H1 (cell line): ENCODE data around the gene LTBP1. TPM values are rescaled to one million over a fixed set of nuclear protein-coding genes. Genes with fewer than 3 reads are reported as not detected.

ENCODE experiments used
- CTCF ChIA-PET: fragments of 300-600 bp; sonication (Branson Sonifier 250); formaldehyde crosslinking; loops from one replicate; lab custom pipeline; 2021; ENCODE audit not compliant: partially characterized antibody; lab: Charles Lee
- POLR2A ChIA-PET: fragments of 300-600 bp; sonication (Branson Sonifier 250); formaldehyde crosslinking; loops from one replicate; lab custom pipeline; 2021; ENCODE audit warnings: inconsistent platforms; ENCODE audit not compliant: partially characterized antibody; lab: Charles Lee
- DNase-seq, 2 experiments: peaks; one replicate each; pipeline versions ENCODE4 v3.0.0 to v3.0.0-alpha.2; 2010 to 2022; ENCODE audit warnings: low spot score in 2 of 2, low read depth in 1 of 2, mixed read lengths in 1 of 2
- FAIRE-seq: peaks from 2 replicates; lab custom pipeline; 2011; peaks lifted over from hg19 to GRCh38; lab: Jason Lieb, UNC
- H2AFZ ChIP-seq: 2 replicates; pipeline ENCODE4 v1.8.1; 2012; ENCODE audit warnings: low read length, inconsistent platforms
- H2AK5ac ChIP-seq: 2 replicates; pipeline ENCODE4 v1.6.1; 2013; ENCODE audit warnings: low read depth, low read length
- H2BK120ac ChIP-seq: replicated peaks from 2 replicates; pipeline ENCODE3; 2013; ENCODE audit warnings: low read depth, low read length, inconsistent platforms
- H2BK12ac ChIP-seq: 2 replicates; pipeline ENCODE4 v1.6.1; 2013; ENCODE audit warnings: low read depth, low read length
- H2BK15ac ChIP-seq: 2 replicates; pipeline ENCODE4 v1.6.1; 2013; ENCODE audit warnings: low read length
- H2BK20ac ChIP-seq: 2 replicates; pipeline ENCODE4 v1.6.1; 2013; ENCODE audit warnings: low read length
- H2BK5ac ChIP-seq: 2 replicates; pipeline ENCODE4 v1.6.1; 2013; ENCODE audit warnings: low read depth, low read length
- H3K14ac ChIP-seq: 2 replicates; pipeline ENCODE4 v1.6.1; 2013; ENCODE audit warnings: inconsistent platforms; ENCODE audit not compliant: insufficient read length
- H3K18ac ChIP-seq: 2 replicates; pipeline ENCODE4 v1.6.1; 2013; ENCODE audit warnings: low read length; ENCODE audit errors: extremely low read depth
- H3K23ac ChIP-seq: 2 replicates; pipeline ENCODE4 v1.6.1; 2013; ENCODE audit warnings: inconsistent platforms; ENCODE audit not compliant: insufficient read length
- H3K23me2 ChIP-seq: 2 replicates; pipeline ENCODE4 v1.6.1; 2013; ENCODE audit warnings: low read depth, low read length
- H3K27ac ChIP-seq: 2 replicates; pipeline ENCODE4 v1.6.1; 2011; ENCODE audit warnings: low read depth, low read length, inconsistent platforms
- H3K27me3 ChIP-seq, 4 experiments: replicated peaks in 1 of 4; 1 replicate in 1 of 4; 2 replicates in 3 of 4; pipeline versions ENCODE4 v1.6.1 to v1.8.1; 2011 to 2013; ENCODE audit warnings: low read length in 3 of 4, mild to moderate bottlenecking in 3 of 4, inconsistent platforms in 2 of 4, mixed read lengths in 2 of 4, moderate library complexity in 1 of 4; ENCODE audit not compliant: control insufficient read depth in 3 of 4, insufficient read depth in 3 of 4; ENCODE audit errors: extremely low read depth in 1 of 4
- H3K36me3 ChIP-seq, 4 experiments: 2 replicates each; pipeline versions ENCODE4 v1.6.1 to v1.8.1; 2011 to 2013; ENCODE audit warnings: mild to moderate bottlenecking in 4 of 4, low read length in 3 of 4, moderate library complexity in 2 of 4, control low read depth in 1 of 4, inconsistent platforms in 1 of 4; ENCODE audit not compliant: insufficient read depth in 4 of 4, control insufficient read depth in 2 of 4
- H3K4ac ChIP-seq: replicated peaks from 2 replicates; pipeline ENCODE3; 2013; ENCODE audit warnings: low read length, low read depth, mixed read lengths, inconsistent platforms; ENCODE audit not compliant: insufficient read length
- H3K4me1 ChIP-seq, 4 experiments: replicated peaks in 1 of 4; 1 replicate in 1 of 4; 2 replicates in 3 of 4; pipeline versions ENCODE4 v1.6.1 to v1.8.1; 2011 to 2013; ENCODE audit warnings: low read length in 3 of 4, inconsistent platforms in 2 of 4, mixed read lengths in 1 of 4; ENCODE audit not compliant: insufficient read depth in 4 of 4, control insufficient read depth in 3 of 4
- H3K4me2 ChIP-seq, 2 experiments: 2 replicates each; pipeline versions ENCODE4 v1.6.1 to v1.8.1; 2011 to 2013; ENCODE audit warnings: low read depth in 2 of 2, low read length in 2 of 2, control low read depth in 1 of 2, inconsistent platforms in 1 of 2, mild to moderate bottlenecking in 1 of 2; ENCODE audit not compliant: insufficient read depth in 1 of 2
- H3K4me3 ChIP-seq, 4 experiments: fragments of 200-600, 300-600 bp in 1 of 4; sonication (generic), shearing (Covaris generic), sonication (Bioruptor Twin) in 1 of 4; 2 replicates each; pipeline versions ENCODE4 v1.5.1 to v1.8.1; 2011 to 2016; ENCODE audit warnings: low read length in 4 of 4, low read depth in 3 of 4, control low read depth in 2 of 4, inconsistent platforms in 2 of 4, mild to moderate bottlenecking in 2 of 4, mixed read lengths in 1 of 4, moderate library complexity in 1 of 4; ENCODE audit not compliant: insufficient read depth in 2 of 4; ENCODE audit errors: extremely low read depth in 1 of 4
- H3K56ac ChIP-seq: replicated peaks from 2 replicates; pipeline ENCODE3; 2013; ENCODE audit warnings: low read depth, mild to moderate bottlenecking, mixed read lengths, low read length, inconsistent platforms; ENCODE audit not compliant: insufficient read length
- H3K79me1 ChIP-seq: 2 replicates; pipeline ENCODE4 v1.6.1; 2013; ENCODE audit warnings: low read depth, low read length, control low read depth
- H3K79me2 ChIP-seq, 2 experiments: 2 replicates each; pipeline versions ENCODE4 v1.6.1 to v1.8.1; 2012 to 2013; ENCODE audit warnings: low read length in 2 of 2, mild to moderate bottlenecking in 2 of 2, inconsistent platforms in 1 of 2; ENCODE audit not compliant: insufficient read depth in 2 of 2, control insufficient read depth in 1 of 2
- H3K9ac ChIP-seq, 4 experiments: replicated peaks in 1 of 4; 1 replicate in 1 of 4; 2 replicates in 3 of 4; pipeline versions ENCODE4 v1.6.1 to v1.8.1; 2011 to 2013; ENCODE audit warnings: low read depth in 3 of 4, low read length in 3 of 4, control low read depth in 2 of 4, mild to moderate bottlenecking in 2 of 4, moderate library complexity in 2 of 4, inconsistent platforms in 1 of 4; ENCODE audit errors: extremely low read depth in 1 of 4
- H3K9me3 ChIP-seq, 2 experiments: 2 replicates each; pipeline versions ENCODE4 v1.6.1 to v1.8.1; 2012 to 2013; ENCODE audit warnings: mild to moderate bottlenecking in 2 of 2, moderate library complexity in 2 of 2, control low read depth in 1 of 2, inconsistent platforms in 1 of 2, low read depth in 1 of 2, low read length in 1 of 2, mixed read lengths in 1 of 2; ENCODE audit not compliant: insufficient read depth in 2 of 2
- H4K20me1 ChIP-seq, 2 experiments: replicated peaks in 1 of 2; 2 replicates each; pipeline versions ENCODE3 to v1.8.1; 2011 to 2013; ENCODE audit warnings: inconsistent platforms in 2 of 2, low read length in 2 of 2, mild to moderate bottlenecking in 1 of 2; ENCODE audit not compliant: insufficient read depth in 2 of 2, control insufficient read depth in 1 of 2
- H4K5ac ChIP-seq: 2 replicates; pipeline ENCODE4 v1.6.1; 2013; ENCODE audit warnings: low read length, low read depth, mixed read lengths, inconsistent platforms; ENCODE audit not compliant: insufficient read length
- H4K8ac ChIP-seq: 2 replicates; pipeline ENCODE4 v1.8.0; 2013; ENCODE audit warnings: mild to moderate bottlenecking, moderate library complexity, low read length, inconsistent platforms; ENCODE audit not compliant: insufficient read depth; ENCODE audit errors: extremely low read depth
- H4K91ac ChIP-seq: replicated peaks from 2 replicates; pipeline ENCODE3; 2013; ENCODE audit warnings: low read length, mixed read lengths, inconsistent platforms; ENCODE audit not compliant: insufficient read length
- BCL11A ChIP-seq, 2 experiments: IDR thresholded peaks; one replicate each; pipeline ENCODE4 v1.6.1; 2011; ENCODE audit warnings: low read depth in 2 of 2, low read length in 2 of 2, mild to moderate bottlenecking in 2 of 2
- CHD1 ChIP-seq: IDR thresholded peaks from 2 replicates; pipeline ENCODE4 v1.6.1; 2012; ENCODE audit warnings: low read depth, low read length, improper control_type of control experiment
- FOSL1 ChIP-seq: IDR thresholded peaks from 2 replicates; pipeline ENCODE4 v1.6.1; 2011; ENCODE audit warnings: mild to moderate bottlenecking, low read depth, low read length, moderate library complexity; ENCODE audit not compliant: insufficient read depth
- SP2 ChIP-seq: IDR thresholded peaks from 2 replicates; pipeline ENCODE4 v1.6.1; 2012; ENCODE audit warnings: mild to moderate bottlenecking, low read length, inconsistent platforms
- WGBS, 2 experiments: shearing (Covaris generic) in 1 of 2; methylation state at CpG; one replicate each; pipeline versions ENCODE4 v1.1.6 to v1.1.7; 2013 to 2015; ENCODE audit warnings: low lambda C conversion rate in 2 of 2, mixed read lengths in 2 of 2, inconsistent platforms in 1 of 2, low coverage in 1 of 2, missing lambda C conversion rate in 1 of 2; ENCODE audit not compliant: insufficient replicate concordance in 2 of 2, insufficient coverage in 1 of 2, insufficient read length in 1 of 2; ENCODE audit errors: extremely low coverage in 1 of 2, missing lambda C conversion rate in 1 of 2; 5-methylcytosine and 5-hydroxymethylcytosine counted together
- polyA plus RNA-seq, 7 experiments: library from polyadenylated mRNA; depleted of rRNA in 3 of 7; stranded (reverse) in 5 of 7; unstranded in 2 of 7; fragments of >200 nt in 5 of 7; fragments of 200-250 nt in 2 of 7; gene quantifications; 1 replicate in 5 of 7; 2 replicates in 1 of 7; 4 replicates in 1 of 7; pipeline versions ENCODE4 v1.2.1 to v1.2.3, GENCODE V29; 2011 to 2013; ENCODE audit warnings: missing spikeins in 2 of 7, mixed read lengths in 2 of 7
- total RNA-seq: library from RNA; stranded (reverse); fragmentation: NEBNext Ultra II Directional; extraction: Animal tissue kit (Norgen Biotek cat#: 25700); gene quantifications from 2 replicates; pipeline ENCODE4 v1.2.1, GENCODE V29; 2021

Gene LTBP1
- total and polyA plus RNA-seq, 2 of the 8 experiments (the other 6 are each of a cell fraction or from before 2014, with no cell fraction given): 15.4 to 24.7 TPM

- H4K5ac ChIP-seq: no peak overlapping the region
- no peak overlapping the region for H3K9ac ChIP-seq
- no peaks in the 10 kb centered on the region for H3K4me1 ChIP-seq
- no peak overlapping the region for H2BK120ac ChIP-seq
- no peak overlapping the region for H2BK15ac ChIP-seq
- ChIA-PET POLR2A (no interaction called here), CTCF (no interaction called here)
- H3K18ac ChIP-seq: no peak overlapping the region
- H2AFZ ChIP-seq: no peak overlapping the region
- peaks cover 0 to 3% (median 0%) of the 10 kb centered on the region in 4 experiments; a peak in 1 of 7 replicates for H3K27me3 ChIP-seq
- H4K8ac ChIP-seq: no peak overlapping the region
- H2BK20ac ChIP-seq: no peak overlapping the region
- no peak overlapping the region for H4K91ac ChIP-seq
- H3K14ac ChIP-seq: no peak overlapping the region
- FAIRE-seq: no peak
- H3K23me2 ChIP-seq: no peaks in the 10 kb centered on the region
- no peak overlapping the region for H3K4me3 ChIP-seq
- no peak overlapping the region for H2BK12ac ChIP-seq
- H3K36me3 ChIP-seq: no peaks in the 10 kb centered on the region
- H3K4ac ChIP-seq: no peak overlapping the region
- H3K4me2 ChIP-seq: no peak overlapping the region
- no peaks in the 10 kb centered on the region for H3K79me1 ChIP-seq
- H3K23ac ChIP-seq: no peak overlapping the region
- 84% methylated on average over 8 of the region's 8 CpGs; no CpG with 5 or more reads in 1 of the 2 experiments for WGBS, 2 experiments
- H2AK5ac ChIP-seq: no peak overlapping the region
- TF ChIP-seq CHD1 (no peak), SP2 (no peak), FOSL1 (no peak), BCL11A (IDR thresholded peaks at IDR 0.05; ENCODE audit: low read depth in 2 of 2, low read length in 2 of 2) (no peak)
- no peak overlapping the region for H2BK5ac ChIP-seq
- DNase-seq: no peak
- H3K9me3 ChIP-seq: no peaks in the 10 kb centered on the region
- no peak overlapping the region for H3K27ac ChIP-seq
- H3K79me2 ChIP-seq: no peaks in the 10 kb centered on the region
- no peak overlapping the region for H3K56ac ChIP-seq
- H4K20me1 ChIP-seq: no peaks in the 10 kb centered on the region
Observed at GRCh38 chr2:33077311-33077710, 130.6 kb downstream of the LTBP1 start.
